HG02642 (cell line): ENCODE results near the gene SPPL2B.
"Not testable (repeated sequence)": the region's sequence is repeated elsewhere in the genome, so short reads cannot be mapped to it uniquely, and the experiment has no call there.

Experiments
- ATAC-seq: cut with Tn5 transposase; IDR thresholded peaks from one replicate; pipeline ENCODE4 v1.9.1; 2021; ENCODE audit warnings: mild to moderate bottlenecking; ENCODE audit not compliant: unreplicated experiment, poor library complexity

Gene SPPL2B

GRCh38 chr19:2336528-2337328, 8.2 kb downstream of the SPPL2B start:
- ATAC-seq = no peak

GRCh38 chr19:2337329-2337707, 8.8 kb downstream of the SPPL2B start:
- ATAC-seq = no peak

- no peak for ATAC-seq
These were observed 9.7 kb downstream of the SPPL2B start for GRCh38 chr19:2338055-2338615.

- no peak for ATAC-seq
These were observed 10.5 kb downstream of the SPPL2B start for GRCh38 chr19:2338751-2339643.

- no peak for ATAC-seq
These were observed 11.3 kb downstream of the SPPL2B start for GRCh38 chr19:2339644-2340310.

GRCh38 chr19:2340496-2341243, 12.2 kb downstream of the SPPL2B start:
- ATAC-seq = no peak

- ATAC-seq = no peak
These were observed 12.8 kb downstream of the SPPL2B start for GRCh38 chr19:2341244-2341751.

- ATAC-seq = no peak
These were observed 13.5 kb downstream of the SPPL2B start for GRCh38 chr19:2341982-2342381.

- no peak for ATAC-seq
These were observed 14.3 kb downstream of the SPPL2B start for GRCh38 chr19:2342656-2343288.

GRCh38 chr19:2343289-2343982, 15.0 kb downstream of the SPPL2B start:
- ATAC-seq = no peak

- no peak for ATAC-seq
These were observed 15.9 kb downstream of the SPPL2B start for GRCh38 chr19:2344381-2344870.

- ATAC-seq = no peak
These were observed 16.6 kb downstream of the SPPL2B start for GRCh38 chr19:2345076-2345475.

GRCh38 chr19:2345794-2346663, 17.5 kb downstream of the SPPL2B start:
- ATAC-seq = no peak

- not testable (repeated sequence) for ATAC-seq
These were observed 21.3 kb downstream of the SPPL2B start for GRCh38 chr19:2349818-2350217.

GRCh38 chr19:2350656-2351055, 22.2 kb downstream of the SPPL2B start:
- no peak for ATAC-seq

GRCh38 chr19:2351591-2351990, 23.1 kb downstream of the SPPL2B start:
- no peak for ATAC-seq

- ATAC-seq = no peak
These were observed 23.6 kb downstream of the SPPL2B start for GRCh38 chr19:2352121-2352520.
